Muscle of leg (tissue), 11 donors: ENCODE measurements around the gene MIPOL1. TPM values are rescaled to one million over a fixed set of nuclear protein-coding genes. Genes with fewer than 3 reads are reported as not detected.
"Not testable (repeated sequence)": the region's sequence is repeated elsewhere in the genome, so short reads cannot be mapped to it uniquely, and the experiment has no call there.

Source experiments
- DNase-seq: peaks from one replicate; pipeline ENCODE4 v3.0.0; 2013
- H3K27ac ChIP-seq: one replicate; pipeline ENCODE4 v1.5.1; 2013; ENCODE audit warnings: mild to moderate bottlenecking, low read length, control low read depth
- H3K27me3 ChIP-seq: one replicate; pipeline ENCODE4 v1.6.1; 2013; ENCODE audit warnings: low read length; ENCODE audit not compliant: control insufficient read depth, insufficient read depth
- H3K36me3 ChIP-seq: one replicate; pipeline ENCODE4 v1.6.1; 2013; ENCODE audit warnings: low read length; ENCODE audit not compliant: control insufficient read depth, insufficient read depth
- H3K4me1 ChIP-seq: one replicate; pipeline ENCODE4 v1.6.1; 2013; ENCODE audit warnings: low read length; ENCODE audit not compliant: control insufficient read depth, insufficient read depth
- H3K4me3 ChIP-seq: one replicate; pipeline ENCODE4 v1.5.1; 2013; ENCODE audit warnings: low read length, control low read depth
- H3K9me3 ChIP-seq: replicated peaks from 2 replicates; pipeline ENCODE4 v1.6.1; 2013; ENCODE audit warnings: low read depth, low read length; ENCODE audit not compliant: control insufficient read depth
- WGBS: methylation state at CpG from one replicate; pipeline ENCODE4 v1.1.5; 2013; ENCODE audit warnings: missing lambda C conversion rate; ENCODE audit not compliant: insufficient coverage; 5-methylcytosine and 5-hydroxymethylcytosine counted together
- polyA plus RNA-seq, 8 donors: library from polyadenylated mRNA; unstranded; fragments of 120-200 nt; gene quantifications; one replicate each; pipeline versions ENCODE4 v1.2.1 to v1.2.3, GENCODE V29; 2013; ENCODE audit warnings: inconsistent platforms in 1 of 8, low replicate concordance in 1 of 8; ENCODE audit not compliant: insufficient read length in 8 of 8, insufficient read depth in 1 of 8
- total RNA-seq: library from RNA; stranded (reverse); fragments of 120-200 nt; gene quantifications from one replicate; pipeline ENCODE4 v1.2.4, GENCODE V29; 2013

Gene MIPOL1
- total and polyA plus RNA-seq, 9 donors, result 3.2 to 10.5 (median 4.5) TPM

GRCh38 chr14:37278636-37279538 is 81.2 kb downstream of the MIPOL1 start:
- Histone ChIP-seq H3K27me3 (no peaks in the 10 kb centered on the region), H3K4me3 (no peak overlapping the region), H3K4me1 (no peaks in the 10 kb centered on the region), H3K27ac (no peak overlapping the region), H3K36me3 (no peaks in the 10 kb centered on the region), H3K9me3 (no peaks in the 10 kb centered on the region)
- no peak for DNase-seq
- no CpG with 5 or more reads among the region's 5 CpGs for WGBS

GRCh38 chr14:37279818-37280217 is 82.1 kb downstream of the MIPOL1 start:
- H3K9me3 ChIP-seq, result no peaks in the 10 kb centered on the region
- no CpG with 5 or more reads among the region's 2 CpGs for WGBS
- H3K27ac ChIP-seq, result no peak overlapping the region
- no peak for DNase-seq
- H3K27me3 ChIP-seq, result no peaks in the 10 kb centered on the region
- H3K36me3 ChIP-seq, result no peaks in the 10 kb centered on the region
- H3K4me3 ChIP-seq, result no peak overlapping the region
- no peaks in the 10 kb centered on the region for H3K4me1 ChIP-seq

- no peaks in the 10 kb centered on the region for H3K9me3 ChIP-seq
- H3K36me3 ChIP-seq, result no peaks in the 10 kb centered on the region
- no peaks in the 10 kb centered on the region for H3K27me3 ChIP-seq
- H3K27ac ChIP-seq, result no peak overlapping the region
- H3K4me3 ChIP-seq, result no peak overlapping the region
- H3K4me1 ChIP-seq, result no peaks in the 10 kb centered on the region
- no peak for DNase-seq
Measured at GRCh38 chr14:37284760-37285159, 87.0 kb downstream of the MIPOL1 start.

- 100% methylated on average over 3 of the region's 5 CpGs for WGBS
- H3K36me3 ChIP-seq, result no peaks in the 10 kb centered on the region
- H3K4me3 ChIP-seq, result no peak overlapping the region
- no peaks in the 10 kb centered on the region for H3K27me3 ChIP-seq
- H3K9me3 ChIP-seq, result no peaks in the 10 kb centered on the region
- H3K4me1 ChIP-seq, result no peaks in the 10 kb centered on the region
- H3K27ac ChIP-seq, result no peak overlapping the region
- DNase-seq, result no peak
Measured at GRCh38 chr14:37285220-37285619, 87.5 kb downstream of the MIPOL1 start.

GRCh38 chr14:37289688-37290087 is 92.0 kb downstream of the MIPOL1 start:
- peaks cover 5% of the 10 kb centered on the region for H3K9me3 ChIP-seq
- H3K27me3 ChIP-seq, result no peaks in the 10 kb centered on the region
- no peaks in the 10 kb centered on the region for H3K36me3 ChIP-seq
- no CpG with 5 or more reads among the region's 2 CpGs for WGBS
- DNase-seq, result no peak
- H3K27ac ChIP-seq, result no peak overlapping the region
- no peaks in the 10 kb centered on the region for H3K4me1 ChIP-seq
- no peak overlapping the region for H3K4me3 ChIP-seq

GRCh38 chr14:37295262-37295661 is 97.5 kb downstream of the MIPOL1 start:
- WGBS, result no CpG with 5 or more reads among the region's 1 CpG
- not testable (repeated sequence) for H3K36me3 ChIP-seq, H3K27ac ChIP-seq, H3K4me1 ChIP-seq, H3K9me3 ChIP-seq, DNase-seq, H3K4me3 ChIP-seq, H3K27me3 ChIP-seq

GRCh38 chr14:37311252-37311651 is 113.5 kb downstream of the MIPOL1 start:
- Histone ChIP-seq H3K27me3 (no peaks in the 10 kb centered on the region), H3K9me3 (no peaks in the 10 kb centered on the region), H3K27ac (no peak overlapping the region), H3K4me1 (no peaks in the 10 kb centered on the region), H3K4me3 (no peak overlapping the region), H3K36me3 (no peaks in the 10 kb centered on the region)
- no CpG with 5 or more reads among the region's 1 CpG for WGBS
- no peak for DNase-seq

GRCh38 chr14:37318938-37319337 is 121.2 kb downstream of the MIPOL1 start:
- Histone ChIP-seq H3K4me3 (no peak overlapping the region), H3K27me3 (no peaks in the 10 kb centered on the region), H3K36me3 (no peaks in the 10 kb centered on the region), H3K4me1 (no peaks in the 10 kb centered on the region), H3K9me3 (no peaks in the 10 kb centered on the region), H3K27ac (no peak overlapping the region)
- WGBS, result no CpG with 5 or more reads among the region's 2 CpGs
- DNase-seq, result no peak

- no peaks in the 10 kb centered on the region for H3K36me3 ChIP-seq
- DNase-seq, result no peak
- H3K9me3 ChIP-seq, result no peaks in the 10 kb centered on the region
- H3K4me3 ChIP-seq, result no peak overlapping the region
- H3K4me1 ChIP-seq, result no peaks in the 10 kb centered on the region
- no CpG with 5 or more reads among the region's 2 CpGs for WGBS
- no peak overlapping the region for H3K27ac ChIP-seq
- H3K27me3 ChIP-seq, result no peaks in the 10 kb centered on the region
Measured at GRCh38 chr14:37320106-37320505, 122.4 kb downstream of the MIPOL1 start.

- H3K4me1 ChIP-seq, result no peaks in the 10 kb centered on the region
- no peak overlapping the region for H3K4me3 ChIP-seq
- H3K27ac ChIP-seq, result no peak overlapping the region
- no peaks in the 10 kb centered on the region for H3K36me3 ChIP-seq
- no peaks in the 10 kb centered on the region for H3K27me3 ChIP-seq
- no peak for DNase-seq
- no peaks in the 10 kb centered on the region for H3K9me3 ChIP-seq
Measured at GRCh38 chr14:37325332-37325731, 127.6 kb downstream of the MIPOL1 start.

- Histone ChIP-seq H3K27ac (no peak overlapping the region), H3K4me1 (no peaks in the 10 kb centered on the region), H3K9me3 (peaks cover 4% of the 10 kb centered on the region), H3K36me3 (no peaks in the 10 kb centered on the region), H3K27me3 (no peaks in the 10 kb centered on the region), H3K4me3 (no peak overlapping the region)
- no CpG with 5 or more reads among the region's 1 CpG for WGBS
- no peak for DNase-seq
Measured at GRCh38 chr14:37326434-37326833, 128.7 kb downstream of the MIPOL1 start.
